Hematopoietic multipotent progenitor cell treated with erythropoietin and hydrocortisone succinate and interleukin-3 and kit ligand, for 8 days (in vitro differentiated cells): ENCODE measurements around the gene APOC1.
"Not testable (repeated sequence)": the region's sequence is repeated elsewhere in the genome, so short reads cannot be mapped to it uniquely, and the experiment has no call there.

ENCODE experiments used
- DNase-seq: peaks from one replicate; pipeline ENCODE4 v3.0.0-alpha.2; 2015

Gene APOC1

GRCh38 chr19:44914433-44915206 is at the start of gene APOC1:
APOC1 (plus strand) TSS chr19:44914608; CDS start chr19:44914892, 284 bp downstream.
- DNase-seq: peak; percentile 91

GRCh38 chr19:44865196-44865767 is 49.1 kb upstream of the APOC1 start:
- no peak for DNase-seq

- peak; percentile 75 for DNase-seq
Observed at GRCh38 chr19:44866664-44867063, 47.7 kb upstream of the APOC1 start.

- no peak for DNase-seq
Observed at GRCh38 chr19:44867578-44867977, 46.8 kb upstream of the APOC1 start.

GRCh38 chr19:44869733-44870470 is 44.5 kb upstream of the APOC1 start:
- DNase-seq: no peak

GRCh38 chr19:44871809-44872208 is 42.6 kb upstream of the APOC1 start:
- no peak for DNase-seq

GRCh38 chr19:44872661-44873060 is 41.7 kb upstream of the APOC1 start:
- DNase-seq: no peak

GRCh38 chr19:44874317-44874716 is 40.1 kb upstream of the APOC1 start:
- no peak for DNase-seq

- no peak for DNase-seq
Observed at GRCh38 chr19:44875666-44876451, 38.5 kb upstream of the APOC1 start.

- DNase-seq: no peak
Observed at GRCh38 chr19:44876930-44877535, 37.4 kb upstream of the APOC1 start.

GRCh38 chr19:44878120-44878865 is 36.1 kb upstream of the APOC1 start:
- no peak for DNase-seq

- no peak for DNase-seq
Observed at GRCh38 chr19:44879309-44880065, 34.9 kb upstream of the APOC1 start.

GRCh38 chr19:44882063-44882462 is 32.3 kb upstream of the APOC1 start:
- no peak for DNase-seq

- not testable (repeated sequence) for DNase-seq
Observed at GRCh38 chr19:44882619-44883397, 31.6 kb upstream of the APOC1 start.

- DNase-seq: no peak
Observed at GRCh38 chr19:44883922-44884321, 30.5 kb upstream of the APOC1 start.

GRCh38 chr19:44884566-44884965 is 29.8 kb upstream of the APOC1 start:
- no peak for DNase-seq

GRCh38 chr19:44886141-44886540 is 28.3 kb upstream of the APOC1 start:
- no peak for DNase-seq

GRCh38 chr19:44887648-44888047 is 26.8 kb upstream of the APOC1 start:
- DNase-seq: no peak

- not testable (repeated sequence) for DNase-seq
Observed at GRCh38 chr19:44888335-44888734, 26.1 kb upstream of the APOC1 start.

GRCh38 chr19:44889830-44890365 is 24.5 kb upstream of the APOC1 start:
- no peak for DNase-seq
